T-helper 17 cell (primary cell): ENCODE data around the gene NUDT7. TPM values are rescaled to one million over a fixed set of nuclear protein-coding genes. Genes with fewer than 3 reads are reported as not detected.

ENCODE experiments used
- ATAC-seq: fragments of 150-1000 bp; cut with Tn5 transposase; 2 replicates; pipeline ENCODE4 v1.10.0; 2021; ENCODE audit warnings: mild to moderate bottlenecking, moderate library complexity
- DNase-seq, 3 donors: peaks; one replicate each; pipeline versions ENCODE4 v3.0.0 to v3.0.0-alpha.2; 2020 to 2021
- H3K9me3 ChIP-seq: one replicate; pipeline ENCODE4 v1.7.0; 2013; ENCODE audit warnings: low read length, mild to moderate bottlenecking; ENCODE audit not compliant: control insufficient read depth, poor library complexity, severe bottlenecking
- H3K27ac Mint-ChIP-seq: one replicate; pipeline ENCODE4 v1.8.0; 2022; ENCODE audit warnings: mild to moderate bottlenecking, moderate library complexity, mixed read lengths
- H3K27me3 Mint-ChIP-seq: one replicate; pipeline ENCODE4 v1.8.0; 2022; ENCODE audit warnings: mixed read lengths
- H3K36me3 Mint-ChIP-seq: one replicate; pipeline ENCODE4 v1.8.0; 2022; ENCODE audit warnings: low read depth, mixed read lengths
- H3K4me1 Mint-ChIP-seq: one replicate; pipeline ENCODE4 v1.8.0; 2022; ENCODE audit warnings: mild to moderate bottlenecking, mixed read lengths
- H3K4me3 Mint-ChIP-seq: one replicate; pipeline ENCODE4 v1.8.0; 2022; ENCODE audit warnings: mild to moderate bottlenecking, moderate library complexity, mixed read lengths
- total RNA-seq, 4 donors: library from RNA in 2 of 4; stranded (reverse) in 2 of 4; gene quantifications; one replicate each; pipeline ENCODE4 v1.2.3 and lab custom pipeline; 2022 to 2026

The NUDT7 gene
- total RNA-seq, 2 donors from 2014 or later: 3.5 to 4.0 TPM

DNA sequence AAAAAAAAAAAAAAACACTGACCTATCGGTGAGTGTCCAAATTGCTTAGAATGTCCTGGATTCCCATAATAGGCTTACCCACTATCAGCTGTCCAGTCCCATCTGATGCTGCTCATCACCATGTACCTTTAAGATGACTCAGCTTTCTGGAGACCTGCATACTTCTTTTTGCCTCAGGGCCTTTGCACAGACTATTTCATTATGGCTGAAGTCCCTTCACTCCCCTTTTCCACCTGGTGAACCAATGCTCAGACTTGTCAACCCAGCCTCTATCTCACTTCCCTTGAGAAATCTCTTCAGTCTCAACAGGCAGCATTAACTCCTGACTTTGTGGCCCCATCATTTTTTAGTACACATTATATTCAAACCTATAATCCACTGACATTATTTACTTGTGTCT lies 29.7 kb upstream of the NUDT7 start:
- Mint-ChIP-seq H3K27ac (no peak overlapping the region), H3K4me3 (no peak overlapping the region)

DNA sequence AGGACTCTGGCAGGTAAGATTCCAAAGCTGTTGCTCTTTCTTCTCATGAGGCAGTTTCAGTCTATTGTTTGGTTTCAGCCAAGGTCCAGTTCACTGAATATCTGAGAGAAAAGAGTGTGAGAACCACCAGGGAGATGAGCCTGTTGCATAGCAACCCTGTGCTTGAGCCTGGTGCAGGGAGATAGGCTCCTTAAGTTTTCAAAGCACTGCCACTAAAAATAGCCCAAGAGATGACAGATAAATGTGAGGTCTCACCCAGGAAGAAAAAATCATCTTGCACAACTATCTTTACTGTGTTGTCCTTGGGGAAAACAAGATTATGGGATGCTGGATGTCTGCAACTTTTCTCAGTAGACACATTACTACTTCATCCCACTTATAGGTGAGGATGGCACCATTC lies 26.2 kb upstream of the NUDT7 start:
- Mint-ChIP-seq H3K4me3 (no peak overlapping the region), H3K36me3 (peaks cover 5% of the 10 kb centered on the region), H3K4me1 (no peaks in the 10 kb centered on the region), H3K27ac (no peak overlapping the region), H3K27me3 (peaks cover 65% of the 10 kb centered on the region)
- no peaks in the 10 kb centered on the region for H3K9me3 ChIP-seq
- ATAC-seq (no peak), DNase-seq (no peak)

More for the DNA sequence above, 29.7 kb upstream of the NUDT7 start:
- peaks cover 2% of the 10 kb centered on the region for H3K4me1 Mint-ChIP-seq
- H3K9me3 ChIP-seq: no peaks in the 10 kb centered on the region
- H3K36me3 Mint-ChIP-seq: peaks cover 9% of the 10 kb centered on the region
- no peak for ATAC-seq
- H3K27me3 Mint-ChIP-seq: peaks cover 67% of the 10 kb centered on the region
- no peak for DNase-seq

GRCh38 chr16:77700846-77701245 lies 21.5 kb upstream of the NUDT7 start:
- no peaks in the 10 kb centered on the region for H3K36me3 Mint-ChIP-seq
- no peak overlapping the region for H3K27ac Mint-ChIP-seq
- no peaks in the 10 kb centered on the region for H3K4me1 Mint-ChIP-seq
- H3K9me3 ChIP-seq: no peaks in the 10 kb centered on the region
- no peak for ATAC-seq
- peaks cover 52% of the 10 kb centered on the region for H3K27me3 Mint-ChIP-seq
- H3K4me3 Mint-ChIP-seq: no peak overlapping the region
- no peak for DNase-seq

- no peak overlapping the region for H3K4me3 Mint-ChIP-seq
- no peaks in the 10 kb centered on the region for H3K4me1 Mint-ChIP-seq
- ATAC-seq (no peak), DNase-seq (no peak)
- no peak overlapping the region for H3K27ac Mint-ChIP-seq
- H3K27me3 Mint-ChIP-seq: peaks cover 51% of the 10 kb centered on the region
- no peaks in the 10 kb centered on the region for H3K36me3 Mint-ChIP-seq
- H3K9me3 ChIP-seq: no peaks in the 10 kb centered on the region
These were observed 17.0 kb upstream of the NUDT7 start for GRCh38 chr16:77705351-77705750.

- H3K9me3 ChIP-seq: no peaks in the 10 kb centered on the region
- DNase-seq: no peak
- no peak overlapping the region for H3K4me3 Mint-ChIP-seq
- H3K27me3 Mint-ChIP-seq: peaks cover 22% of the 10 kb centered on the region
- no peak overlapping the region for H3K27ac Mint-ChIP-seq
- no peaks in the 10 kb centered on the region for H3K36me3 Mint-ChIP-seq
- no peak for ATAC-seq
- no peaks in the 10 kb centered on the region for H3K4me1 Mint-ChIP-seq
These were observed 11.1 kb upstream of the NUDT7 start for GRCh38 chr16:77711179-77711578.

- Mint-ChIP-seq H3K36me3 (no peaks in the 10 kb centered on the region), H3K4me1 (no peaks in the 10 kb centered on the region), H3K27me3 (peaks cover 20% of the 10 kb centered on the region), H3K27ac (no peak overlapping the region), H3K4me3 (no peak overlapping the region)
- no peak for DNase-seq
- no peak for ATAC-seq
- H3K9me3 ChIP-seq: no peaks in the 10 kb centered on the region
These were observed 10.5 kb upstream of the NUDT7 start for GRCh38 chr16:77711775-77712174.

DNA sequence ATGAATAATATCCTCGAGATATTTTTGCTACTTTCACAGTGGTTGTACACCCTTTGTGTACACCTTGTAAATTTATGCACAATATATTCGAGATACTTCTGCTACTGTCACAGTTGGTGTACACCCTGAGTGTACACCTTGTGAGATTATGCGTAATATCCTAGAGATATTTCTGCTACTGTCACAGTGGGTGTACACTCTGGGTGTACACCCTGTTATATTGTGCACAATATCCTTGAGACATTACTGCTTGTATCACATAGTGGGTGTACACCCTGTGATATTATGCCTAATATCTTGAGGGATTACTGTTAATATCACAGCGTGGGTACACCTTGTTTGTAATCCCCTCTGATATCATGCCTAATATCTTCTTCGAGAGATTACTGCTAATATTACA lies 7.2 kb upstream of the NUDT7 start:
- Mint-ChIP-seq H3K27me3 (no peaks in the 10 kb centered on the region), H3K4me1 (no peaks in the 10 kb centered on the region), H3K36me3 (no peaks in the 10 kb centered on the region), H3K27ac (no peak overlapping the region), H3K4me3 (no peak overlapping the region)
- DNase-seq (no peak), ATAC-seq (no peak)
- H3K9me3 ChIP-seq: no peaks in the 10 kb centered on the region

GRCh38 chr16:77721752-77722308 lies 484 bp upstream of the NUDT7 start:
- H3K4me3 Mint-ChIP-seq: peak overlapping the region; percentile 93
- H3K4me1 Mint-ChIP-seq: peaks cover 14% of the 10 kb centered on the region
- H3K27me3 Mint-ChIP-seq: no peaks in the 10 kb centered on the region
- H3K9me3 ChIP-seq: no peaks in the 10 kb centered on the region
- H3K27ac Mint-ChIP-seq: peak overlapping the region; percentile 86
- peak; percentile 10 for ATAC-seq
- peaks cover 3% of the 10 kb centered on the region for H3K36me3 Mint-ChIP-seq
- no peak for DNase-seq

DNA sequence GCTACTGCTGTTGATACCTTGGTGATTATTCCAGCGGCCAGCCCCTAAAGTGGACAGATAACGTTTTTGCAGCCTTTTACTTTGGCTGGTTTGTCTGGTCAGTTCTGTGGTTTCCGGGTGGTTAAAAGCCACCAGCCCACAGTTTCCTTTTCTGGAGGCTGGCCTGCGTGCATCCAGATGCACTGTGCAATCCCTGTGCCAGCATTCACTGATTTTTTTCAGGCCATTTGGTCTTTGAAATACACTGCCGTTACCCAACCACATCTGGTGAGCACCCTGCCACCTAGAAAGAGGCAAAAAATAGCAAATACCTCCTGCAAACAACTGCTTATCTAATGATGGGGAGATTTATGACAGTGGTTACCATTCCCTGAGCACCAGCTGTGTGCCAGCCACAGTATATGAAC lies 797 bp downstream of the NUDT7 start:
- H3K36me3 Mint-ChIP-seq: peaks cover 3% of the 10 kb centered on the region
- H3K9me3 ChIP-seq: no peaks in the 10 kb centered on the region
- H3K27ac Mint-ChIP-seq: peak overlapping the region; percentile 86
- H3K27me3 Mint-ChIP-seq: no peaks in the 10 kb centered on the region
- peaks cover 14% of the 10 kb centered on the region for H3K4me1 Mint-ChIP-seq
- no peak for ATAC-seq
- peak overlapping the region; percentile 93 for H3K4me3 Mint-ChIP-seq
- DNase-seq: no peak

DNA sequence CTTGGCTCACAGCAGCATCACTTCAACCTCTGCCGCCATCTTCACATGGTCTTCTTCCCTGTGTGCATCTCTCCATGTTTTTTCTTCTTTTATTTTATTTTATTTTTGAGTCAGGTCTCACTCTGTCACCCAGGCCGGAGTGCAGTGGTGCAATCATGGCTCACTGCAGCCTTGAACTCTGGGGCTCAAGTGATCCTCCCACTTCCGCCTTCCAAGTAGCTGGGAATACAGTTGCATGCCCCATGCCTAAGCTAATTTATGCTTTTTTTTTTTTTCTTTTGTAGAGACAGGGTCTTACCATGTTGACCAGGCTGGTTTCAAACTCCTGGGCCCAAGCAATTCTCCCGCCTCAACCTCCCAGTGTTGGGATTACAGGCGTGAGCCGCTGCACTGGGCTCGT lies 1.9 kb downstream of the NUDT7 start:
- DNase-seq (no peak), ATAC-seq (no peak)
- Mint-ChIP-seq H3K4me1 (peaks cover 14% of the 10 kb centered on the region), H3K4me3 (peak overlapping the region; percentile 13), H3K27me3 (no peaks in the 10 kb centered on the region), H3K27ac (peak overlapping the region; percentile 57), H3K36me3 (peaks cover 5% of the 10 kb centered on the region)
- no peaks in the 10 kb centered on the region for H3K9me3 ChIP-seq

DNA sequence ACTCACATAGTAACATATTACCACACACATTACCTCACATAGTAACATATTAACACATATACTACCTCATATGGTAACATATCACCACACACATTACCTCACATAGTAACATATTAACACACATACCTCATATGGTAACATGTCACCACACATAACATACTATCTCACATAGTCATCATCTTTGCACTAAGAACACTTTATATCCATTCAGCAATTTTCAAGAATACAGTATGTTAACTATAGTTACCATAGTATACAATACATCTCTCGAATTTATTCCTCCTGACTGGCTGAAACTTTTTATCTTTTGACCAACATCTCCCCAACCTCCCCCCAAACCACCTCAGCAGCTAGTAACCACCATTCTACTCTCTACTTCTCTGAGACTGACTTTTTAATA lies 7.6 kb downstream of the NUDT7 start:
- no peaks in the 10 kb centered on the region for H3K4me1 Mint-ChIP-seq
- no peaks in the 10 kb centered on the region for H3K9me3 ChIP-seq
- H3K27me3 Mint-ChIP-seq: no peaks in the 10 kb centered on the region
- peaks cover 8% of the 10 kb centered on the region for H3K36me3 Mint-ChIP-seq
- ATAC-seq (no peak), DNase-seq (no peak)
- H3K27ac Mint-ChIP-seq: no peak overlapping the region
- no peak overlapping the region for H3K4me3 Mint-ChIP-seq

DNA sequence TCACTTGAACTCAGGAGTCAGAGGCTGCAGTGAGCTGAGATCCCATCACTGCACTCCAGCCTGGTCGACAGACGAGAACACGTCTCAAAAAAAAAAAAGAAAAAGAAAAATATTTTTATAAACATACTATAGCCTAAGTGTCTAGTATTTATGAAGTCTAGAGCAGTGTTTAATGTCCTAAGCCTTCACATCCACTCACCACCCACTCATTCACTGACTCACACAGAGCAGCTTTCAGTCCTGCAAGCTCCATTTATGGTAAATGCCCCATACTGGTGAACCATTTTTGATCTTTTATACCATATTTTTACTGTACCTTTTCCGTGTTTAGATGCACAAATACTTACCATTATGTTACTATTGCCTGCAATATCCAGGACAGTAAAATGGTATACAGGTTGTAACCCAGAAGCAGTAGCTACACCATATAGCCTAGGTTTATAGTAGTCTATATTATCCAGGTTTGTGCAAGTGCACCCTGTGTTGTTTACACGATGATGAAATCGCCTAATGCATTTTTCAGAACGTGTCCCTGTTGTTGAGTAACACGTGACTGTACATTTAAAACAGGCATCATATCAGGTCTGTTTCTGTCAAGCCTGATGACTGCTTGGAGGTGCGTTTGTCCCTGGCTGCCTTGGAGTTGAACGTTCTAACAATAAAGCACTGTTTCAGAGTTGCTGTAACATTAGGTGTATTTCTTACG lies 10.1 kb downstream of the NUDT7 start:
- no peaks in the 10 kb centered on the region for H3K27me3 Mint-ChIP-seq
- peaks cover 5% of the 10 kb centered on the region for H3K36me3 Mint-ChIP-seq
- H3K4me1 Mint-ChIP-seq: no peaks in the 10 kb centered on the region
- ATAC-seq (no peak), DNase-seq (no peak)
- no peak overlapping the region for H3K27ac Mint-ChIP-seq
- H3K4me3 Mint-ChIP-seq: no peak overlapping the region
- no peaks in the 10 kb centered on the region for H3K9me3 ChIP-seq

GRCh38 chr16:77736879-77737278 lies 14.6 kb downstream of the NUDT7 start:
- no peaks in the 10 kb centered on the region for H3K9me3 ChIP-seq
- no peaks in the 10 kb centered on the region for H3K27me3 Mint-ChIP-seq
- no peak overlapping the region for H3K4me3 Mint-ChIP-seq
- peaks cover 3% of the 10 kb centered on the region for H3K4me1 Mint-ChIP-seq
- DNase-seq: no peak
- no peak for ATAC-seq
- no peaks in the 10 kb centered on the region for H3K36me3 Mint-ChIP-seq
- no peak overlapping the region for H3K27ac Mint-ChIP-seq
